T-helper 1 cell treated with Interleukin-12 subunit alpha and Interleukin-12 subunit beta and Interleukin-4 antibody, amounts not matched to agents 30 μg/mL and 1 μg/mL, for 36 hours (primary cell): ENCODE results near the gene DET1.
"Not testable (repeated sequence)": the region's sequence is repeated elsewhere in the genome, so short reads cannot be mapped to it uniquely, and the experiment has no call there.

Experiments
- H3K27ac Mint-ChIP-seq: one replicate; pipeline ENCODE4 v1.8.0; 2021; ENCODE audit warnings: mild to moderate bottlenecking, mixed read lengths
- H3K27me3 Mint-ChIP-seq: one replicate; pipeline ENCODE4 v1.8.0; 2021; ENCODE audit warnings: low read depth, mixed read lengths
- H3K36me3 Mint-ChIP-seq: one replicate; pipeline ENCODE4 v1.8.0; 2021; ENCODE audit warnings: low read depth, mixed read lengths
- H3K4me1 Mint-ChIP-seq: one replicate; pipeline ENCODE4 v1.8.0; 2021; ENCODE audit warnings: low read depth, mixed read lengths
- H3K4me3 Mint-ChIP-seq: one replicate; pipeline ENCODE4 v1.8.0; 2021; ENCODE audit warnings: mild to moderate bottlenecking, moderate library complexity, mixed read lengths
- H3K9me3 Mint-ChIP-seq: one replicate; pipeline ENCODE4 v1.8.0; 2021; ENCODE audit warnings: mixed read lengths

DET1 gene

DNA sequence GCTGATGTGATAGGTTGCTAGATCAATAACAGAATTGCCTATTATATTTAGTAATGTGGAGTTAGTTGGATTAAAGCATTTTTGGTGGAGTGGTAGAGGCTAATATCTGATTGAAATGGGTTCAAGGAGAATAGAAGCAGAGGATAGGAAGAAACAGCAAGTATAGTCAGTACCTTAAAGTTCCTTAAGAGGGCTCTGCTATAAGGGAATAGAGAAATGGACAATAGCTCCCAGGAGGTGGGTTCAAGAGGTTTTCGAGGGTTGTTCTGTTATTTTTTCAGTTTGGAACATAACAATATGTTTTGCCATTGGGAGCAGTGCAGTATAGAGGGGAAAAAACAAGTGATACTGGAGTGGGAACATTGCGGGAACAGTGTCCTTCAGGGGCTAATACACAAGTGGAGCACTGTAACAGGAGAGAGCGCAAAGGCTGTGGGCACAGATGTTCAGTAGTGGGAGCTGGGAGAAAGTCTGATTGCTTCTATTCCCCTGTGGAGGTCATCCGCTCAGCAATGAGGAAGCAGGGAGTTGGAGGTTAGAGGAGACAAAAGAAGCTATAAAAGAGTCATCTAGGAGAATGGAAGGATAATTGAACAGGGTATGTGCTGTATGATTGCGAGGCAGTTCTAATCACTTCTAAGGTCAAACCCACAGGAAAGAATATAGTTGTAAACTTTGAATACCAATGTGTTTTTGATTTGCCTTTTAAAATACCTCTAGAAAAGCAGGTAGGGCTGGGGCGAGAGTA lies 75.7 kb downstream of the DET1 start:
- Mint-ChIP-seq H3K4me1 (peaks cover 24% of the 10 kb centered on the region), H3K9me3 (no peaks in the 10 kb centered on the region), H3K27me3 (no peaks in the 10 kb centered on the region), H3K27ac (no peak overlapping the region), H3K36me3 (peaks cover 16% of the 10 kb centered on the region), H3K4me3 (no peak overlapping the region)

DNA sequence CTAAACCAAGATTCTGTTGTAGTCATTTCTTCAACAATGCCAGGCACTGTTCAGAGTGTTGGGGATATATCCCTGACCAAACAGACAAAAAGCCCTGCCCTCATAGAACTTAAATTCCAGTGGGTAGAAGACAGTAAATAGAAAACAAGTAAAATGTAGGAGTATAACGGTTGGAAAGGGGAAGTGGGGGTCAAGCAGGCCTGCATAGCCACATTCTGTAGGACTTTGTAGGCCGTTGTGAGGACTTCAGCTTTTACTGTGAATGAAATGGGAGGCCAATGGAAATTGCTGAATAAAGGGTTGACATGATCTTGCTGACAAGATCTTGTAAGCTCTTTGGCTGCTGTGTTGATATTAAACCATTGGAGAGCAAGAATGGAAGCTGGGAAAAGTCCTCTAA lies 77.2 kb downstream of the DET1 start:
- Mint-ChIP-seq H3K27ac (no peak overlapping the region), H3K4me3 (no peak overlapping the region), H3K27me3 (no peaks in the 10 kb centered on the region), H3K36me3 (peaks cover 23% of the 10 kb centered on the region), H3K4me1 (peaks cover 29% of the 10 kb centered on the region), H3K9me3 (no peaks in the 10 kb centered on the region)

DNA sequence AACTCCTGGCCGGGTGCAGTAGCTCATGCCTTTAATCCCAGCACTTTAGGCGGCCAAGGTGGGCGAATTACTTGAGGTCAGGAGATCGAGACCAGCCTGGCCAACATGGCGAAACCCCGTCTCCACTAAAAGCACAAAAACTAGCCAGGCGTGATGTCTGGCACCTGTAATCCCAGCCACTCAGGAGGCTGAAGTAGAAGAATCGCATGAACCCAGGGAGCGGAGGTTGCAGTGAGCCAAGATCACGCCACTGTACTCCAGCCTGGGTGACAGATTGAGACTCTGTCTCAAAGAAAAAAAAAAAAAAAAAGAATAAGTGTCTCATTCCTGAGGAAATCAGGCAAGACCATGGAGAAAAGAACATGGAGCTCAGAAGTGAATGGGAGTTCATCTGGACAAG lies 77.8 kb downstream of the DET1 start:
- not testable (repeated sequence) for H3K9me3 Mint-ChIP-seq, H3K27ac Mint-ChIP-seq, H3K27me3 Mint-ChIP-seq
- H3K4me3 Mint-ChIP-seq, result peak overlapping the region; percentile 95
- H3K4me1 Mint-ChIP-seq, result peaks cover 32% of the 10 kb centered on the region
- H3K36me3 Mint-ChIP-seq, result peaks cover 26% of the 10 kb centered on the region

DNA sequence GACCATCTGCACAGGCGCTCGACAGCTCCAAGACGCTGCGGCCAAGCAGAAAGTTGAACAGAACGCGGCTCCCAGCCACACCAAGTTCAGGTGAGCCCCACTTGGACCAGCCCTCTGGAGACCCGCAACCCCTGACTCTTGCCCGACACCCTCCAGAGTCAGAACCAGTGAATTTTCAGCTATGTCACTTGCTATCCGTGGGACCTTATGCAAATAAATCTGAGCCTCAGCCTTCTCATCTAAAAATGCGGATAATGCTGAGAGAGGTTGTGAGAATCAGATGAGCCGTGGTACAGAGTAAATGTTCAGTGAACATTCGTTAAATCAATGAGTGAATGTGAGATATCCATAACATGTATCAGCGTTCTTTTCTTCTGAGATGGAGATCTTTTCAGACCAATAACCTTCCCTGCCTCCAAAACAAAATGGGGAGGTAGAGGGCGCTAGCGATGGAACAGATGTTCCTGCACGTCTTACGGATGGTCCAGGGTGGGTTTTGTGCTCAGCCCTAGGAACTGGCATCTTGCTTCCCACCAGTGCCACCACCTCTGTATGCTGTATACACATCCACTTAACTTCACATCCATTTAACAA lies 78.4 kb downstream of the DET1 start:
- Mint-ChIP-seq H3K4me3 (peak overlapping the region; percentile 95), H3K36me3 (peaks cover 33% of the 10 kb centered on the region), H3K27ac (peak overlapping the region; percentile 98), H3K9me3 (no peaks in the 10 kb centered on the region), H3K27me3 (no peaks in the 10 kb centered on the region), H3K4me1 (peaks cover 32% of the 10 kb centered on the region)

DNA sequence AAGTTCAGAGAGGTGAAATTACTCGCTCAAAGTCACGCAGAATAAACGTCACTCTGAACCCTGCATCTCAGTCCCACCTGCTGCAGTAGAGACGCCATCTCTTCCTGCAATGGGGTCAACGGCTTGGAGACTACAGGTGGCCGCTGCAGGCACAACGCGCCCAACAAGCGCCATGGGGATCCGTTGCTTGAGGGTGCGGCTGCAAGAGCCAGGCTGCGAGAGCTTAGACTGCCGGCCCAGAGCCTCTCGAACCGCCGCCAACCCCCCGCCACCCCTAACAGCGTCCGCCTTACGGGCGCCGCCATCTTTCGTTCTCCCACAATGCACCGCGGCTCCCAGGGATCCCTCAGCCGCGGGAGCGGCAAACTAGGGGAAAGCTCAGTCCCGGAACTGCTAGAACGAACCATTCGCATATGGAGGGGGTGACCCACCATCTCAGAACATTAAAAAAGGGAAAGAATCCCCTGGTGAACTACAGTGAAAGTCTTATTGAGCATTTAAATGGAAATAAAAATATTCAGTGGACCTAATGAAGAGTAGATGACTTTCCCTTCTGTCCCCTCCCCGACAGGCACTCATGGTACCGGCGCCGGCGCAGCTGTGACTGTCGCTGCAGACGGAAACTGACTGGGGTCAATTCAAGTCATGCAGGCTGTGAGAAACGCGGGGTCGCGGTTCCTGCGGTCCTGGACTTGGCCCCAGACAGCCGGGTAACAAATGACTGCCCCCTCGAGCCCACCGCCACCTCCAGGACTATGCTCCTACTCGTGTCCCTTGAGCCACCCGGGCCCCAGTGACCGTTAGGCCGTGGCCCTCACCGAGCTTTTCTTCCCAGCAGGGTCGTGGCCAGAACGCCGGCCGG lies 79.2 kb downstream of the DET1 start, which contains the start of the genes MRPL46 and MRPS11:
TSS of gene MRPL46 (minus strand) at position 316 of the 862 bp plus-strand sequence. CDS start at position 305, 11 bp downstream.
TSS of gene MRPS11 (plus strand) at position 636 of the 862 bp plus-strand sequence. CDS start at position 646, 10 bp downstream.
- Mint-ChIP-seq H3K9me3 (no peaks in the 10 kb centered on the region), H3K4me1 (peaks cover 30% of the 10 kb centered on the region), H3K27ac (peak within 1 kb of the TSS; percentile 98), H3K4me3 (peak within 1 kb of the TSS; percentile 95), H3K36me3 (peaks cover 33% of the 10 kb centered on the region), H3K27me3 (no peaks in the 10 kb centered on the region)

DNA sequence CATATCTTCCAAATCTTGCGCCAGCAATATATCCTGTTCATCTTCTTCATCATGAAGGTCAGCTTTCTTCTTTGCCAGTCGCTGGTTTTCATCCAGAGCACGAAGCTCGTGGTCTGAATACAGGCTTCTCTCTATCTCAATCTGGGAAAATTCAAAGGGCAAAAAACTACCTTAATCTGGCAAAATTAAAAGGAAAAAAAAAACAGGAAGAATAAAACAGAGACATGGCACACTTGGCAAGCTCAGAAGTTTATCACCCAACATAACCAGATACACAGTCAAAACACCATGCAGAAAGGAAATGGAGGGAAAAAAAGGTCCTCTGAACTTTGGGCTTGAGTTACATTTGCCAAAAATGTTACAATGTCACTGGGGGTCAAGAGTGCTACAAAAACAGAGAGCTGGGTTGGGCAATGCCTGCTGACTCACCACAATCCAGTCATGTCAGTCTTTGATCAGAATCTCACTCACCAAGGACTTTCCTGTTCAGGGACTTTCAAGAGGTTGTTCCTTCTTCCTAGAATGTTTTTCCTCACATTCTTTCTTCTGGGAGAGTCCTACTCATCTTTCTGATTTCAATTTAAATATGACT lies 80.8 kb downstream of the DET1 start:
- Mint-ChIP-seq H3K4me3 (peak overlapping the region; percentile 95), H3K27ac (peak overlapping the region; percentile 35), H3K27me3 (no peaks in the 10 kb centered on the region), H3K36me3 (peaks cover 35% of the 10 kb centered on the region), H3K9me3 (no peaks in the 10 kb centered on the region), H3K4me1 (peaks cover 23% of the 10 kb centered on the region)

DNA sequence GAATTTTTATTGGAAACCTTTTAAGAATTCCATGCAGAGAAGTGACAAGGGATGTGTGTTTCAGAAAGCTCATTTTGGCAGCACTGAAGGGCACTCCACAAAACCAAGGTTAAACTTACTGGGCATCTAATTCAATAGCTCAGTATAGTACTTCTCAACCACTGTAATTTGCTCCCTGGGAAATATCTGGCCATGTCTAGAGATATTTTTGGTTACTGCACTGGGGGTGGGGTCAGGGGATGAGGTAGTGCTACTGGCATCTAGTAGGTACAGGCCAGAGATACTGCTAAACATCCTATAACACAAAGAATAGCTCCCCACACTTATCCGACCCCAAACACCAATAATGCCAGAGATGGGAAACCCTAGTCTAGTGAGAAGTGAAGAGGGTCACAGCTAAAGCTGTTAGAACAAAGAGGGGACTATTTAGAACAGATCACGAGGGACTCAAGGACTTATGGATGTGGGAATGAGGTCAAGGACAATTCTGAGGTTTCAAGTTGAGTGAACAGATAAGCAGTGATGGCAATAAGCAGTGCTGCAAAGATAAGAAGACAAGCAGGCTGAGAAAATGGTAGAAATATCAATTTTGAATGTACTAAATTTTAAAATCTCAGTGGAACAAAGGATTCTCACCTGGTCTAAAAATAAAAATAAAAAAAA lies 82.5 kb downstream of the DET1 start:
- Mint-ChIP-seq H3K27ac (peak overlapping the region; percentile 1), H3K36me3 (peaks cover 40% of the 10 kb centered on the region), H3K4me1 (peaks cover 23% of the 10 kb centered on the region), H3K27me3 (no peaks in the 10 kb centered on the region), H3K4me3 (no peak overlapping the region), H3K9me3 (no peaks in the 10 kb centered on the region)
